22Rv1 (cell line): ENCODE data around the gene KIRREL2.

ENCODE experiments used
- H3K27ac ChIP-seq: fragments of 450-650 bp; 2 replicates; pipeline ENCODE4 v1.5.1; 2017
- CTCF ChIP-seq: fragments of 450-650 bp; IDR thresholded peaks from 2 replicates; pipeline ENCODE4 v1.5.1; 2017; ENCODE audit warnings: mild to moderate bottlenecking
- ZFX ChIP-seq: fragments of 450-650 bp; IDR thresholded peaks from 2 replicates; pipeline ENCODE4 v1.6.1; 2017; ENCODE audit warnings: antibody characterized with exemption, borderline replicate concordance

The KIRREL2 gene

GRCh38 chr19:35856546-35857149, at the start of gene KIRREL2:
Gene KIRREL2 (plus strand): TSS chr19:35856911. CDS start chr19:35857120, 209 bp downstream.
- TF ChIP-seq ZFX (no peak), CTCF (no peak)
- H3K27ac ChIP-seq, result no peak within 1 kb of the TSS

- TF ChIP-seq CTCF (no peak), ZFX (no peak)
- no peak overlapping the region for H3K27ac ChIP-seq
Observed at GRCh38 chr19:35807633-35808032, 49.1 kb upstream of the KIRREL2 start.

GRCh38 chr19:35811317-35812219, 45.1 kb upstream of the KIRREL2 start:
- TF ChIP-seq ZFX (no peak), CTCF (no peak)
- no peak overlapping the region for H3K27ac ChIP-seq

- TF ChIP-seq ZFX (no peak), CTCF (no peak)
- H3K27ac ChIP-seq, result no peak within 1 kb of the TSS
Observed at GRCh38 chr19:35812220-35813042, 44.3 kb upstream of the KIRREL2 start, which contains the start of gene PRODH2. Gene PRODH2 (minus strand): TSS chr19:35812845. CDS start chr19:35812805, 40 bp downstream.

GRCh38 chr19:35813043-35813890, 43.4 kb upstream of the KIRREL2 start:
- no peak for TF ChIP-seq ZFX
- TF ChIP-seq CTCF, result no peak
- H3K27ac ChIP-seq, result no peak overlapping the region

GRCh38 chr19:35816262-35816661, 40.4 kb upstream of the KIRREL2 start:
- H3K27ac ChIP-seq, result no peak overlapping the region
- TF ChIP-seq ZFX (no peak), CTCF (no peak)
